ENCODE measurements around the gene SLC26A6.

SLC26A6 gene

DNA sequence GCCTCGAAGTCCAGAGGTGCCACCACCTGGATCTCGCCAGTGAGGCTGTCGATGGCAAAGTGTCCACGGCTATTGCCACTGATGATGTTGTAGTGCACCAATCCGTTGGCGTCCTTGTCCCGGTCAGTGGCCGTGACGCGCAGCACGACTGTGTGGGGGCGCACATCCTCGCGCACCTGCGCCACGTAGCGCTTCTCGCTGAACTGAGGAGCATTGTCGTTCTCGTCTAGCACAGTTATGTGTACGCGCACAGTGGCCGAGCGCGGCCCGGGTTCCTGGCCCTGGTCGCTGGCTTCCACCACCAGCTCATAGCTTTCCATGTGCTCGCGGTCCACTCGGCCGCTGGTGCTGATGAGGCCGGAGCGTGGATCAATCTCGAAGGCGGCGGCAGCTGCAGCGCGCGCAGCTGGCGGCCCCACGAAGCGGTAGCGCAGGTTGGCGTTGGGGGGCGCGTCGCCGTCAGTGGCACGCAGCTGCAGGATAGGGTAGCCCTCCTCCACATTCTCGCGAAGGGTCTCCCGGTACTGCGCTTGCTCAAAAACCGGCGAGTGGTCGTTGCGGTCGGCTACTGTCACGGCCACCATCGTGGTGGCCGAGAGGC, 25.6 kb upstream of the SLC26A6 start:
- H3K27ac ChIP-seq, result no peak overlapping the region
- no peak for TF ChIP-seq ZFX (IDR thresholded peaks at IDR 0.05)
- TF ChIP-seq CTCF (conservative IDR thresholded peaks at IDR 0.05), result no peak

GRCh38 chr3:48656841-48657281, 21.6 kb upstream of the SLC26A6 start:
- no peak for TF ChIP-seq CTCF (conservative IDR thresholded peaks at IDR 0.05)
- TF ChIP-seq ZFX (IDR thresholded peaks at IDR 0.05), result no peak
- H3K27ac ChIP-seq, result no peak overlapping the region

DNA sequence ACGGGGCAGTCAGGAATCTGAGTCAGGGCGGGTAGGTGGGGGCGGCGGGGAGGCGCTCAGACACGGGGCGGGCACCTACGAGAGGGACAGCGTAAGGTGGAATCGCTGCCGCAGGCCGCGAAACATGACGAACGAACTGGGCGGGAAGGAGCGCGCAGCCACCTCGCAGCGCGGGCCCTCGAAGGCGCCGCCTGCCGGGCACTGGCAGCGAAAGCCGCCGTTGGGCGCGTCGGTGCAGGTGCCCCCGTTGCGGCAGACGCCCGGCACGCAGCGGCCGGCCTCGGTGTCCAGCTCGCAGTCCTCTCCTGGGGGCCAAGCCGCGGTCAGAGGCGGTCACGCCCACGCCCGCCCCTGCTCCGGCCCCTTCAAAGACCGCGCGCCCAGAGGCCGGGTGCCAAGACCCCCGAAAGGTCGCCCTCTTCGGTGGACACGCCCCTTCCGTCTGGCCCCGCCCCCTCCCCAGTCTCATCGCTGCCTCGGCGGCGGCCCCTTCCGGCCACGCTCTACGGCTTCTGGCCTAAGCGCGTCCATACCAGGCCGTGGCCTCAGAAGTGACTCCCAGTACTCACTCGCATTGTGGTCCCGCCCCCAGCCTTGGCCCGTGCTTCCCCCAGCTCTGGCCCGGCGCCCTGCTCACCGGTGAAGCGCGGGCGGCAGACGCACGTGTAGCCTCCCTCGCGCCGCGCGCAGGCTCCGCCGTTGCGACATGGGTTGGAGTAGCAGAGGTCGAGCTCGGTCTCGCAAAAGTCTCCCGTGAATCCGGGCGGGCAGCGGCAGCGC, 21.0 kb upstream of the SLC26A6 start:
- no peak overlapping the region for H3K27ac ChIP-seq
- TF ChIP-seq ZFX (IDR thresholded peaks at IDR 0.05) (no peak), CTCF (conservative IDR thresholded peaks at IDR 0.05) (no peak)

- no peak for TF ChIP-seq ZFX (IDR thresholded peaks at IDR 0.05)
- TF ChIP-seq CTCF (conservative IDR thresholded peaks at IDR 0.05), result no peak
- H3K27ac ChIP-seq, result no peak overlapping the region
Measured at GRCh38 chr3:48655606-48656005, 20.3 kb upstream of the SLC26A6 start.

DNA sequence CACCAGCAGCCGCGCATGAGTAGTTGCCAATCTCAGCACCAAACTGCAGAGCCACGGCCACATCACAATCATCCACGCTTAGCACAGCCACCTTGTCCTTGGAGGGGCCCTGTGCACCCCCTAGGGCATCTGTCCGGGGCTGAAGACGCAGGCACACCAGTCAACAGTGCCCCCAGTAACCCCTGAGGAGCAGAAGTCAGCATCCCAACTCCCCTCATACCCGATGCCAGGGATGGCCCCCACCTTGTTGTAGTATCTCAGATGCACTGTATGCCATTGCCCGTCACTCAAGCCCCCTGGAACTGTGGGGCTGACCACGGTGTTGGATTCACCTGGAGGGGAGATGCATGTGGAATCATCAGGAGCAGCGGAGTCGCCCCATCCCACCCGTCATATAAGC, 19.8 kb upstream of the SLC26A6 start:
- H3K27ac ChIP-seq, result no peak overlapping the region
- no peak for TF ChIP-seq CTCF (conservative IDR thresholded peaks at IDR 0.05)
- TF ChIP-seq ZFX (IDR thresholded peaks at IDR 0.05), result no peak

GRCh38 chr3:48652923-48653715, 17.9 kb upstream of the SLC26A6 start:
- TF ChIP-seq CTCF (conservative IDR thresholded peaks at IDR 0.05) (no peak), ZFX (IDR thresholded peaks at IDR 0.05) (no peak)
- H3K27ac ChIP-seq, result no peak overlapping the region

DNA sequence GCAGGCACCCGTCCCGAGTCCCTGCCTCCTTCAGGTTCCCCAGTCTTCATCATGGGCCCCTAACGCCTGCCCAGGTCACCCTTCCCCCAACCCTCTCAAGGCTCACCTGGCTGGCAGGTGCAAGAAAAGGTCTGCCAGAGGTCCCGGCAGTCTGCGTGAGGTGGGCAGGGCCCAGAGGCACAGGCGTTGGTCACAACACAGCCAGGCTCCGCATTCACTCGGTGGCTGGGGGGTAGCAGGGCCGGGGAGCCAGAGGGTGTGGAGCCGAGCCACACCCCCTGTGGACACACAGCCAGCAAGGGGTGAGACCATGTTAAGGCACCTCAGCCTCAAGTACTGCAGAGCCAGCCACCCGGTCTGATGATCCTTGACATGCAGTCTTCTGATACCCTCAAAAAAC, 16.5 kb upstream of the SLC26A6 start:
- H3K27ac ChIP-seq, result no peak overlapping the region
- TF ChIP-seq CTCF (conservative IDR thresholded peaks at IDR 0.05) (no peak), ZFX (IDR thresholded peaks at IDR 0.05) (no peak)
